ENCODE results near the gene CDC42EP5. TPM values are rescaled to one million over a fixed set of nuclear protein-coding genes. Genes with fewer than 3 reads are reported as not detected.

CDC42EP5 gene
- total and polyA plus RNA-seq, 10 of the 15 experiments (the other 5 are each of a cell fraction or from before 2014, with no cell fraction given): 0.42 to 1.8 (median 1.4) TPM; not detected in 6

GRCh38 chr19:54436628-54437252 lies 36.4 kb downstream of the CDC42EP5 start:
- DNase-seq (ENCODE audit: low read depth, low spot score) (no peak), ATAC-seq (no peak), FAIRE-seq (no peak)
- in situ Hi-C loops (cut with MboI) (no loop called here), intact Hi-C loops (cut with micrococcal nuclease; ENCODE audit: unreplicated experiment) (no loop called here)
- POLR2A ChIA-PET: no interaction called here
- H4K20me1 ChIP-seq (ENCODE audit: control insufficient read depth, insufficient read depth): no peaks in the 10 kb centered on the region; the same call in 1 of the 2 replicates
- H3K4me2 ChIP-seq (ENCODE audit: control insufficient read depth, insufficient read depth): no peak overlapping the region
- no peaks in the 10 kb centered on the region; a peak in 2 of 4 replicates for H3K36me3 ChIP-seq (ENCODE audit: control insufficient read depth in 2 of 2, insufficient read depth in 2 of 2, low read length in 1 of 2)
- WGBS (ENCODE audit: insufficient coverage, insufficient replicate concordance, low lambda C conversion rate, missing lambda C conversion rate): 86% methylated on average over 10 of the region's 10 CpGs
- H3K27ac ChIP-seq (ENCODE audit: control insufficient read depth, insufficient read depth): no peak overlapping the region
- no peaks in the 10 kb centered on the region for H3K79me2 ChIP-seq (ENCODE audit: control insufficient read depth, insufficient read depth, low read length)
- no peak overlapping the region for H2AFZ ChIP-seq (ENCODE audit: control insufficient read depth, low read depth, low read length)
- no peak overlapping the region for H3K4me3 ChIP-seq
- no peaks in the 10 kb centered on the region for H3K27me3 ChIP-seq (replicated peaks in 1 of 2; ENCODE audit: control insufficient read depth in 2 of 2, insufficient read depth in 2 of 2, low read length in 1 of 2)
- no peak overlapping the region for H3K9ac ChIP-seq (ENCODE audit: control insufficient read depth, insufficient read depth, low read length)
- no peaks in the 10 kb centered on the region for H3K9me3 ChIP-seq (replicated peaks; ENCODE audit: control insufficient read depth, insufficient read depth, low read length)
- no peak for TF ChIP-seq SMAD1 (IDR thresholded peaks at IDR 0.05; ENCODE audit: low read depth, partially characterized antibody)
- no peak for TF ChIP-seq BACH1 (IDR thresholded peaks at IDR 0.05; ENCODE audit: borderline replicate concordance)
- TF ChIP-seq FOXM1 (IDR thresholded peaks at IDR 0.05; ENCODE audit: low read depth, low read length): no peak
- no peak for TF ChIP-seq SUZ12 (IDR thresholded peaks at IDR 0.05; ENCODE audit: unreplicated experiment)
- no peak for TF ChIP-seq ZBTB11 (CRISPR knock-in tag; IDR thresholded peaks at IDR 0.05)
- TF ChIP-seq E2F8 (IDR thresholded peaks at IDR 0.05; ENCODE audit: low read depth, partially characterized antibody): no peak
- TF ChIP-seq PRDM15 (CRISPR knock-in tag; IDR thresholded peaks at IDR 0.05): no peak
- TF ChIP-seq POLR2AphosphoS5 (IDR thresholded peaks at IDR 0.05; ENCODE audit: low read length): no peak
- no peak for TF ChIP-seq NRF1 (conservative IDR thresholded peaks at IDR 0.05; ENCODE audit: low read depth, low read length)
- TF ChIP-seq ZNF622 (IDR thresholded peaks at IDR 0.05): no peak
- no peak for TF ChIP-seq RCOR1 (conservative IDR thresholded peaks at IDR 0.05; ENCODE audit: low read depth, low read length)
- no peak for TF ChIP-seq BRCA1 (IDR thresholded peaks at IDR 0.05; ENCODE audit: low read depth, low read length)
- no peak for TF ChIP-seq CBX5 (IDR thresholded peaks at IDR 0.05; ENCODE audit: low read depth)
- no peak for TF ChIP-seq CBX3 (IDR thresholded peaks at IDR 0.05; ENCODE audit: borderline replicate concordance, low read depth)
- SMC1A ChIA-PET (ENCODE audit: uncharacterized antibody, unreplicated experiment): no interaction called here
- RAD21 ChIA-PET (ENCODE audit: unreplicated experiment): no interaction called here
- CTCF ChIA-PET: no interaction called here
- no peaks in the 10 kb centered on the region for H3K4me1 ChIP-seq (ENCODE audit: control insufficient read depth, insufficient read depth, low read length)
- no TSS peak for BruUV-seq (replicated peaks)

All from GM12878 (cell line).